CD4-positive, alpha-beta T cell treated with Interleukin-15 for 4 hours (primary cell): ENCODE measurements around the gene KLHDC4.
"Not testable (repeated sequence)": the region's sequence is repeated elsewhere in the genome, so short reads cannot be mapped to it uniquely, and the experiment has no call there.

Experiments used
- DNase-seq: peaks from one replicate; pipeline ENCODE4 v3.0.0-alpha.2; 2020; ENCODE audit warnings: low spot score

The KLHDC4 gene

DNA sequence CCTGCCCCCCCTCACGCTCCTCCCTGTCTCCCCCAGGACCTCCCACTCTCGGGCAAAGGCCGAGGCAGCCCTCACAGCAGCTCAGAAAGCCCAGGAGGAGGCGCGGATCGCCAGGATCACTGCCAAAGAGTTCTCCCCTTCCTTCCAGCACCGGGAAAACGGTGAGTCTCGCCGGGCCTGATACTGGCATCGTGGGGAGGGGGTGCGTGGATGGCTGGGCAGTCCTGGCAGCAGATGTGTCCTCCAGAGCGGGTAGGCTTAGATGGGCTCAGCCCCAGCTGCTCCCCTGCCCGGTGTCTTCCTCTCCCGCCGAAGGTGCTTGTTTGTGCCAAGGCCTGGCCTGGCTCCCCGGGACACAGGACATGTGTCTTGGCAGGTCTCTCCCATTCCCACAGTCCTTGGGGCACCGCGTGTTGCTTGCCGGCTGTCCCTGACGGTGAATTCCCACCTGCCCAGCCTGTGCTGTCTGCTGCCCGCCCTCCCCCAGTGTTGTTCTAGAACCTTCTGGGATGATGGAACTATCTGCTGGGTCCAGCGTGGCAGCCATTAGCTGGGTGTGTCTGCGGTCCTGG, 81.6 kb downstream of the KLHDC4 start:
- no peak for DNase-seq

DNA sequence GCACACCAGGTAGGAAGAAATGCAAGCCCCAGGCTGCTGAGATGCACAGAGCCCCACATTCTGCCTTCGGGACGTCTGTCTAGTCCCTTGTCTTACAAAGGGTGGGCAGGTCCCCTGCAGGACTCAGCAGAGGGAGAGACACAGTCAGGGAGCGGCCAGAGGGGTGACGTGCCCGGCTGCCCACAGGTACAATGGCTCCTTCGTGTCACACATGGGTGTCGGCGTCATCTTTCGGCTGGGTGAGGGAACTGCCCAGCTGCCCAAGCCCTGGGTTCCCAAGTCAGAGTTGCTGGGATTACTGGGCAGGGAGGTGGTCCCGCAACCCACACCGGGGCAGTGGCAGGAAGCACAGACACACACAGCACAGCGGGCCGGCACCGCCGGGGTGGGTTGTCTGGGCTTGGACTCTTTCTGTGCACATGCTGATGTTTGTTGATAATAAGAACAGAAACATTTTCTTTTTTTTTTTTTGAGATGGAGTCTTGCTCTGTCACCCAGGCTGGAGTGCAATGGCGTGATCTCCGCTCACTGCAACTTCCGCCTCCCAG, 82.9 kb downstream of the KLHDC4 start:
- no peak for DNase-seq

DNA sequence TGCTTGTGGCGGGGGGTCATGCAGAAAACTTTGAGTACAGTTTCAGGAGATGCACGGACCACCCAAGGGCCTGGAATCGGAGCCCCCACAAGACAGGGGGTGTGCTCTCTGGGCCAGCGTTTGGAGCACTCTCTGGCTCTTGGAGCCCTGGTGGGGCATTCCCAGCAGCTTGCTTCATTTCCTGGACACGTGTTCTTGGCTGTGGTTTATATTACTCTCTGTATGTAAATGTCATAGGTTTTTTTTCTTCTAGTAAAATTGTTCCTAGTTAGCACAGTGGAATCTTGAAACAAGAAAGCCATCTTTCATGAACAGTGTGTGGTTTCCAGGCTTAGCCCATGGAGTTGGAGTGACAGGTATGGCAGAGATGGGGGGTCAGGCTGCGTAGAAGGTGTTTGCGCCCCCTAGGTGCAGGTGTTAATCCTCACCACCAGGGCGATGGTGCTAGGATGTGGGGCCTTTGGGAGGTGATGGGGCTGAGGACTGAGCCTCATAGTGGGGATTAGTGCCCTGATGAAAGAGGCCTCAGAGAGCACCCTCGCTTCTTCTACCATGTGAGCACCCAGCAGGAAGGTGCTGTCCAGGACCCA, 83.7 kb downstream of the KLHDC4 start:
- DNase-seq: no peak

DNA sequence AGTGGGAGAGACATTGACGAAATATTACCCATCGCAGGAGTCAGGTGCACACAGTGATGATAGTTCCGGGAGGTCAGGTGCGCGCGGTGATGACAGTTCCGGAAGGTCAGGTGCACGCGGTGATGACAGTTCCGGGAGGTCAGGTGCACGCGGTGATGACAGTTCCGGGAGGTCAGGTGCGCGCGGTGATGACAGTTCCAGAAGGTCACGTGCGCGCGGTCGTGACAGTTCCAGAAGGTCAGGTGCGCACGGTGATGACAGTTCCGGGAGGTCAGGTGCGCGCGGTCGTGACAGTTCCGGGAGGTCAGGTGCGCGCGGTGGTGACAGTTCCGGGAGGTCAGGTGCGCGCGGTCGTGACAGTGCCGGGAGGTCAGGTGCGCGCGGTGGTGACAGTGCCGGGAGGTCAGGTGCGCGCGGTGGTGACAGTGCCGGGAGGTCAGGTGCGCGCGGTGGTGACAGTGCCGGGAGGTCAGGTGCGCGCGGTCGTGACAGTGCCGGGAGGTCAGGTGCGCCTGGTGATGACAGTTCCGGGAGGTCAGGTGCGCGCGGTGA, 84.7 kb downstream of the KLHDC4 start:
- not testable (repeated sequence) for DNase-seq

DNA sequence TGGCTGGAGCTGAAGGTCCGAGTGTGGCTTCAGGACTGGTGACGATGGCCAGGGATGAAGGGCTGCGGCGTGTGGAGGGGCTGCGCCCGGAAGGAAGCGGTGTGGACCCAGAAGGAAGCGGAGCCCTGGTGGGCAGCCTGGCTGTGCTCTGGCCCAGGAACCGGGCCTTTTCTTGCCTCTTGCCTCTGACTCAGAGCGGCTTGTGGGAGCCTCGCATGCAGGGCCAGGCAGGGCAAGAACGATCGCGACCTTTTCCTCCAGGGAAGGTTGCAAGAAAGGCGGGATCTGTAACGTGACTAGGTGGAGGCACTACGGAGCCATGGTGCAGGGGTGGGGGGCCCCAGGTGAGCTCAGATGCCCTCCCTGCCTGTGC, 85.5 kb downstream of the KLHDC4 start:
- DNase-seq: no peak

DNA sequence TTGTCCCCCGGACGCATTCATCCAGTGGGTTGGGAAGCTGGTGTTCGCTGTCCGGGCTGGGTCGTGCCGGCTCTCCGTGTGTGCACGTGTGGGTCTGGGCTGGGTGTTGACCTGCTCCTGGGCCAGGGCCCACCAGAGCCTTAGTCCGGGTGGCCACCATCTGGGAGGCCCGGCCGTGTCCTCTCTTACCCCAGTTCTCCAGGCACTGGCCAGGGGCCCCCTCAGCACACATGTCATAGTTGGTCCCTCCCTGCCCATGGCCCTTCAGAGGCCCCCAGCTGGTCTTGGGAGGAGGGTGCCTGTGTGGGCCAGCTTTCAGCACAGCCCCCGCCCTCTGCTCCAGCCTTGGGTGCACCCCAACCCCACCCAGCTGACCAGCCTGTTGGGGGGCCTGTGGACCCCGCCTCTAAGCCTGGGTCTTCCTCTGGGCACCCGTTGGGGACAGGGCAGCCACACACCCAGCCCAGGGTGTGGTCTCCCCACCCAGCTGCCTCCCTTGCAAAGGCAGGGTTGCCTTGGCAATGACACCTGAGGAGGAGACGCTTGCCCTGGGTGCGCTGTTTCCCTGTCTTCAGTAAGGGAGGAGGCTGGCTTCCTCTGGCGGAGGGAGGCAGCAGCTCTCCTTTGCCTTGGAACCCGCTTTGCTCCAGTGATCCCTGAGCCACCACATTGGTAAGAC, 86.1 kb downstream of the KLHDC4 start:
- DNase-seq: no peak

DNA sequence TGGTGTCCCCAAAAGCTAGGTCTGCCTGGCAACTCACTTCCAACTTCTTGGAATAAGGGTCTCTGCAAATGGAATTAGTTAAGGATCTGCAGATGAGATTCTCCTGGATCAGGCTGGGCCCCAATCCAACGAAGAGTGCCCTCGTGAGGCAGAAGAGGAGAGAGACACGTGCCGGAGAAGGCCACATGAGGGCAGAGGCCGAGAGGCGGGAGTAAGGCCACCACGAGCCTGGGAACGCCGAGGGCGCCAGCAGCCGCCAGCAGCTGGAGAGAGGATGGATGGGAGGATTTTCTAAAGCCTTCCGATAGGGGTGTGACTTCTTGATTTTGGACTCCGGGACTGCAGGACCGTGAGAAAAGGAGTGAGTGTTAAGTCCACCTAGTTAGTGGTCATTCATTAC, 87.2 kb downstream of the KLHDC4 start:
- DNase-seq: no peak

DNA sequence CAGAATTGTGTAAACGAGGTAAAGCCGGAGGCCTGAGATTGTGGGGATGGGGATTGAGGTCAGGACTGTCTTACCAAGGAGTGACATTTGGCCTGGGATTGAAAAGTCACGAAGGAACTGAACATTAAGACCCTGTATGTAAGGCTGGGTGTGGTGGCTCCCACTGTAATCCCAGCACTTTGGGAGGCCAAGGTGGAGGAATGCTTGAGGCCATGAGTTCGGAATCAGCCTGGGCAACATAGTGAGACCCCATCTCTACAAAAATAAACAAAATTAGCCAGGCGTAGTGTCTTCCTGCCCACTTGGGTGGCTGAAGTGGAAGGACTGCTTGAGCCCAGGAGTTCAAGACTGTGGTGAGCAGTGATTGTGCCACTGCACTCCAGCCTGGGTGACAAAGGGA, 88.0 kb downstream of the KLHDC4 start:
- no peak for DNase-seq

DNA sequence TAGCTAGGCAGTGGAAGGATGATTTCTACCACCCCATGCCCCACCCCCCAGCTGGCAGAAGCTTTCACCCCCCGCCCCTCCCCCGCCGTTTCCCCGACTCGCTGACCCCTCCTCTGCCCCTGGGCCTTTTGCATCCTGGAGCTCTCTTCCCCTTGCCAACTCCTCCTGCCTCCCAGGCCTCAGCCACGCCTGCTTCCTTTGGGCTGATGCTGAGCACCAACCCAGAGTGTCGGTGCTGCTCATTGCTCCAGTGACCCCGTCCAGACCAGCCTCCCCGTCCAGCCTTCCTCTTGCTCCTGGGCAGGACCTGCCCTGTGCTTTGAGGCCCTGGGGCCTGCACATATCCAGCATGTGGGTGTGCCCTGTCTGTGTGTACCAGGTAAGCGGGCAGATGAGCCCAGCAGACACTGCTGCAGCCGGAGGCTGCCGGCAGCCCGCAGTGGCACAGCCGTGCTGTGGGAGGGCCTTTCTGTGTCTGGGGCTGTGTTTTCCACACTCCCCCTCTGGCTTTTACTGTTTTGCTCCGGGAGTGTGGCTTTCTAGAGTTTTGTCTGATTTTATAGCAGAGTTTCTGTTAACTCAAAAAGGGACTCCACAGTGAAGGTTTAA, 90.6 kb downstream of the KLHDC4 start:
- DNase-seq: no peak

DNA sequence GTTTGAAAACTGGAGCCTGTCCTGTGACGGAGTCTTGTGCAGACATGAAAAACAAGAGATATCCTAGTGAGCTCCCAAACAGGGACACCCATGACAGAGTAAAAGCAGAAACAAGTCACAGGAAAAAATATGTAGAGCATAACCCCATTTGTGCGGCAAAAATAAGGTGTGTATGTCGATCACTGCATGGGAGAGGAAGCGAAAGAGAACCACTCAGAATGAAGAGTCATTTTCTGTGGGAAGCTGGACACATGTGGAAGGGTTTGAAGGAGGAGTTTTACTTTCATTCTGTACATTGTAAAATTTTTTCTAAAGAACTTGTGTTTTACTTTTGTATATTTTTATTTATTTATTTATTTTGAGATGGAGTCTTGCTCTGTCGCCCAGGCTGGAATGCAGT, 91.4 kb downstream of the KLHDC4 start:
- no peak for DNase-seq

DNA sequence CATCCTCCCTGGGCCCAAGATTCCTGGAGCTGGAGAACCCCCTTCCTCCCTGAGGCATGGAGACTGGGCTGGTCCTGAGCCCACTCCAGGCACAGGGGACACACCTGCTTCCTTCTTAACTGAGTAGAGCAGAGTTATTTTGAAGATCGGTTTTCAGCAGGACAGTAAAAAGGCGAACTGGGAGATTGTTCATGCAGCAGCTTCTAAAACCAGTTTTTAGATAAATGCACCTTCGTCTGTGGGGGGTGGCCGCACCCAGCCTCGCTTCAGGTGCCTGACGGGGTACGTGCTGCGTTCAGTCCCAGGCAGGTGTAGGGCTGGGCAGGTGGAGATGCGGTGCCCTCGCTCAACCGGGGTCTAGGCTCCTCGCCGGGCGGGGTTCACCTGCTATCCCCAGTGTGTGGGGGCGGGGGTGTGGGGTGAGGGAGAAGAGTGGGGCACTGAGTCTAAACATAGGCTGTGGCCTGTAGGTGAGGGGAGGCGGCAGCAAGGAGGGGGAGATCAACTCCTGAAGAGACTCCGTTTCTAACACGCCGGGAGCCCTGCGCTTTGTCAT, 94.0 kb downstream of the KLHDC4 start:
- DNase-seq: no peak

DNA sequence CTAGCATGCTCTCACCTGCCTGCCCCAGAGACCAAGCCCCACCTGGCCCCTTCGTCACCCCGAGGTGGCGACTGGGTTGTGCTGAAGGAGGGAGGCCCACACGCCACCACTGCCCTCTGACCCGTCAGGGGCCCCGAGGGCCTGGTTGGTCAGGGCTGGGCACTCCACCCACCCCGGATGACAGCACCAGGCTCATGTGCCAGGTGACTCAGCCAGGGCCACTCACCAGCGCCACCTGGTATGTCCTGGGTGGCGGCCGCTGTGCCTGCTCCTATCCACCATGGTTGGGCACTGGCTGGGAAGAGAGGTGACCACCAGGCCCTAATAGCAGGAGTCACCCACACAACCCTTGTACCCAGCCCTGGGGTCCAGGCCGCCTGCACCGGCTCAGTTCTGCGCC, 94.6 kb downstream of the KLHDC4 start:
- no peak for DNase-seq

DNA sequence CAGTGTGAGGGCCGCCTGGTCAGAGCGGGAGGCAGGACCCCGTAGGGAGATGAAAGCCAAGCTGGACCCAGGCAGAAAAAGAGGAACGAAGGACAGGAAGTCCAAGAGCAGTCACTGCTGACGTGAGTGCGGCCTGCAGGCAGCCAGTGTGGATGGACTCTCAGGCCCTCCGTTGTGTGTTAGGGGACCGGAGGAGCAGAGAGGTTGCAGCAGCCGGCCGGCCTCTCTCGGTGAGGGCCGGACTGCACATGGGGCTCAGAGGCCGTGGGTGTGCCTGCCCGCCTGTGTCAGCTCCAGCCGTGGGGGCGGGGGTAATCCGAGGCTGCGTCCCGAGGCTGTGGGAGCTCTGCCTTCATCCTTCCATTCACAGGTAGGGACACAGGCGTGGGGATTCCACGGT, 96.1 kb downstream of the KLHDC4 start:
- no peak for DNase-seq

DNA sequence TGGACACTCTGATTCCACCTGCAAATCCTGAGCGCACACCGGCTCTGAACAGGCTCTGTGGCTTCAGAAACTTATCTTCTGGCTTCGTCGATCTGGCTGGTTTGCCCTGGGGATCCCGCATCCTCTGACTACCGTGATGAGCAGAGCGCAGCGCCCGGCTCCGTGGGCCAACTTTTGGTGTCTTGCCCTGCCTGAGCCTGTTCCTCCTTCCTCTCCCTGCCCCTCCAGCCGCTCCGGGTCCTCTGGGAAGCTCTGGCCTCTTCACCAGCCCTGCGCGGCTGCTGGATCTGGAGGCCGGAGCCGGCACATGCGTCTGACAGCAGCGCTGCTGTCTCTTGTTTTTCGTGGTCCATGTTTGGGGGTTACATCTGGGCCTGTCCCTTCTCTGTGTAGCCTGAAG, 97.8 kb downstream of the KLHDC4 start:
- no peak for DNase-seq

DNA sequence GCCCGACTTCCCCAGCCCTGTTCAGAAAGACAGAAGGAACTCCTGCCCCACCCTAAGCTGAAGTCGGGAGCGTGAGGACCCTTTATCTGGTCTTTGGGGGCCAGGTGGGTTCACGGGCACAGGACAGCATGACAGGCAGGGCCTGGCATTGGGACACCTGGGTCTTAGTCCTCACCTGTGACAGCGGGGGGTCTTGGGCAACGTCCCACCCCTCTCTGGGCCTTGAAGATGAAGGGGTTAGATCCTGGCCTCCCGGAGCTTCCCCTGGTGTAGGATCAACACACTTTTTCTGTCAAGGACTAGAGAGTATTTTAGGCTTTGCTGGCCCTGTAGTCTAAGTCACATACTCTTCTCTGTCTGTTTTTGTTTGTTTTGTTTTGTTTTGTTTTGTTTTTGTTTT, 98.3 kb downstream of the KLHDC4 start:
- no peak for DNase-seq

DNA sequence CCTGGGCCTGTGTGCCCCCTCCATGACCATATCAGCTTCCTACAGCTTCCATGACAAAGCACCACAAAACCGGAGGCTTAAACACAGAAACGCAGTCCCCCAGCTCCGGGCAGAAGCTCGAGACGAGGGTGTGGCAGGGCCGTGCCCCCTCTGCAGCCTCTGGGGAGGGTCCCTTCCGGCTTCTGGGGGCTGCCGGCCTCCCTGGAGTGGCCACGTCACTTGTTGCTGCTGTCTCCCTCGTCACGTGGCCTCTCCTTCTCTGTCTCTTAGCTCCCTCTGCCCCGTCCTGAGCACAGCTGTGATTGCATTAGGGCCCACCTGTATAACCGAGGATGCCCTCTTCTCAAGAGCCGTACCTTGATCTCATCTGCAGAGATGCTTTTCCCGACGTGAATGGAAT, 98.9 kb downstream of the KLHDC4 start:
- DNase-seq: no peak

DNA sequence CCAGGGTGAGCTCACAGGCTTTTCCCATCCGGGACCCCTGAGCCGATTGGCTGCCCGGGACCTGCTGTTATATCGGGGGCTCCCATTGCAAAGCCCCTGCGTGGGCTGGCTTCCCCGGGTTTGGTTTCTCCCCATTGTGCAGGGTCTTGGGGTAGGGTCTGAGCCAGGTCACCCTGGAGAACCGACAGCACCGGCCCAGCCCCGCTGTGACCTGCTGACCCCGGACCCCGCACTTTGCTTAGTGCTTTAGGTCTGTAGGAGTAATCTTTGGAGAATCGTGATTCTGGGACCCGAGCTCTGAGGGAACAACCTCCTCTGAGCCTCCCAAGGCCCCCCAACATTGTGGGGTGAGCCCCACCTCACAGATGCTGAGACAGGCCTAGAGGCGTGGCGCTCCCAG, 100.6 kb downstream of the KLHDC4 start:
- DNase-seq: no peak

DNA sequence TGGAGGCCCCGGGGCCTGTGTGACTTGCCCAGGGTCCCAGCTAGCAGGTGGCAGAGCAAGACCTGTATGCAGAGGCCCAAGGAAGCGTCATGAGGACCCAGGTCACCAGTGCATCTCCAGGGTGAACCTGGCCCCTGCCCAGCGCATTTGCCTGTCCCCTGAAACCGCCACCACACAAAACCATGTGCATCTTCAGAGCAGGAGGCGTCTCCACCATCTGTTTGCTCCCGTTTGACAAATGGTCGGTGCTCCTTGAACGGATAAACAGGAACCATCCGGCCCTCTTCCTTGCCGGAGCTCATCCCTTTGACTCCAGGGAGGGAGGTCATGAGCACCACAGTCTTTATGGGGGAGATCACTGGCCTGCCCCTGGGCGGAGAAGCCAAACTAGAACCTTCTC, 101.0 kb downstream of the KLHDC4 start:
- no peak for DNase-seq

DNA sequence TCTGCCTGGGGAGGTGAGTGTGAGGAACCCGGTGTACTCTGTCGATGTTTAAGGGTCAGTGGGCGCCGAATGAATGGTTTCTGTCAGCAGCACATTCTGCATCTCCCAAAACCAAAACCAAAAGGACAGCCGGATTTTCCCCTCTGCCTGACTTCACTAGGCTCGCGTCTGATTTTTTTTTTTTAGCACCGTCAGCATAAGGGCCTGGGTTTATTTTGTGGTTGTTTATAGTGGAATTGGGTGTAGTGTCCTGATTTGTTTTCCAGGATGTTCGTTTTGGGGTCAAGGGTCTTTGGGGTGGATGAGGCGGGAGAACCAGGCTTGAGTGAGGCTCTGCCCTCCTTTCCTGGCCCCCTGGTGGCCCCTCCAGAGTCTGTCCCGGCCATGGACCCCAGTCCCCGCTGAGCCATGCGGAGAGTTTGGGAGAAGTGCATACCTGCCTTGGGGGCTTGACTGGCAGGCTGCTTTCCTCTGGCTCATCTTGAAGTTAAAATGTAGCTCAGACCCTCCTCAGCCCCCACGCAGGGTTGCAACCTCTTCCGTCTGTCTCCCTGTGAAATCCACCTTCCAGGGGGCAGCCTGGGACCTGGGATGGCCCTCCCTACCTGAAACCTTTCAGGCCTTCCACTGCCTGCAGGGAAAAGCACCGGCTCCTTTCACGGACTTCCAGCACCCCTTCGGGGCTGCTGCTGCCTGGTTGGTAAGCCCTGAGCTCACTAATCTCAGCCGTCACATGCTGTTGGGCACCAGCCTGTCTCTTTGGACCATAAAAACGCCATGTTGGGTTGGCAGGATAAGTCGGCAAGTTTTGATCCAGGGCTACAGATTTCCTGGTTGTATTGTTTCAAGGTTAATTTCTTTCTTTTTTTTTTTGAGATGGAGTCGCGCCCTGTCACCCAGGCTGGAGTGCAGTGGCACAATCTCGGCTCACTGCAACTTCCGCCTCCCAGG, 103.3 kb downstream of the KLHDC4 start:
- no peak for DNase-seq

DNA sequence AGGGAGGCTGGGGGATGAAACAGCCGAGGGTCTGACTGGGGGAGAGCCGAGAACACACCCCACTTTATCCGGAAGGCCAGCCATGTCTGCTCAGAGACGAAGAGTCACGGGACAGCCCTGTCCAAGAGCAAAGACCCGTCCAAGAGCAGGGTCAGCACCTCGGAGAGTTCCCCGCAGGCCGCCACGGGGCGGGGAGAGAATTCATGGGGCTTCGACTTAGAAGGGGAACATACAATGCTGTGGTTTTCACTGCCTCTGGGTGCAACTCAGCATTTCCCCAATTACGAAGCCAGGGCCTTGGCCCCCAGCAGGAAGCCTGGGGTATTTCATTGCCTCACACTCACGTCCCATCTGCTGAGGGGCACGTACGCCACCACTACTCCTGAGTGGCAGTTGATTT, 104.2 kb downstream of the KLHDC4 start:
- DNase-seq: peak; percentile 8

DNA sequence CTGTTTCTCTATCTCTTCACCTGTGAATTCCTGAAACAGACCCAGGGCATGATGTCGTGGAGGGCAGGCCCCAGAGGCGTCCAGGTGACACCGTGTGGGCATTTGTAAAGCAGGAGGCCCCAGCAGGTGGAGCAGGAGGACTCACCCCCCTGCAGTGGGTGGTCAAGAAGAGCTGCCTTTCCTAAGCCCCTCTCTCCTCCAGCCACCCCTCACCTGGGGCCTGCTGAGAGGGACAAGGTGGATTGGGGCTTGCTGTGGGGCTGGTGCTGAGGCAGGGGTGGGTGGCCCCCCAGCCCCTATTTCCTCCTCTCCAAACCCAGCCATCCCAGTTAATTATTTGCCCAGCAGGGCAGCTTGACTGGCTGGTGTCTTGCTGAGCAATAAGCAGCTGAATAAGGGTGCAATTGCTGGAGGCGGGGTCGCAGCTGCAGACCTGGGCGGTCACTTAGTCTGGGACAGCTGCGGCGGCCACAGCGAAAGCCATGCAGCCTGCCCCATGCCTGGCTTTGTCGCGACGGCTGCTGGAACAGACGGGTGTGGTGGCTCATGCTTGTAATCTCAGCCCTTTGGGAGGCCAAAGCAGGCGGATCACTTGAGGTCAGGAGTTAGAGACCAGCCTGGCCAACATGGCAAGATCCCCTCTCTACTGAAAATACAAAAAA, 107.1 kb downstream of the KLHDC4 start:
- no peak for DNase-seq
